Cardiac fibroblast (primary cell): ENCODE measurements around the gene GPRIN3.

ENCODE experiments used
- DNase-seq, 2 donors: peaks; one replicate each; pipeline versions ENCODE4 v3.0.0 to v3.0.0-alpha.2; 2010; ENCODE audit warnings: low read depth in 2 of 2
- H3K4me3 ChIP-seq, 2 donors: replicated peaks in 1 of 2; 1 replicate in 1 of 2; 2 replicates in 1 of 2; pipeline ENCODE4 v1.5.1; 2011; ENCODE audit warnings: low read depth in 2 of 2, low read length in 2 of 2, mild to moderate bottlenecking in 2 of 2, moderate library complexity in 1 of 2
- CTCF ChIP-seq: IDR thresholded peaks from one replicate; pipeline ENCODE4 v1.5.1; 2011; ENCODE audit warnings: low read depth, mild to moderate bottlenecking, low read length, inconsistent platforms

Gene GPRIN3

GRCh38 chr4:89269121-89269666 lies 38.4 kb downstream of the GPRIN3 start:
- no peak for TF ChIP-seq CTCF
- no peak overlapping the region for H3K4me3 ChIP-seq
- DNase-seq = no peak

DNA sequence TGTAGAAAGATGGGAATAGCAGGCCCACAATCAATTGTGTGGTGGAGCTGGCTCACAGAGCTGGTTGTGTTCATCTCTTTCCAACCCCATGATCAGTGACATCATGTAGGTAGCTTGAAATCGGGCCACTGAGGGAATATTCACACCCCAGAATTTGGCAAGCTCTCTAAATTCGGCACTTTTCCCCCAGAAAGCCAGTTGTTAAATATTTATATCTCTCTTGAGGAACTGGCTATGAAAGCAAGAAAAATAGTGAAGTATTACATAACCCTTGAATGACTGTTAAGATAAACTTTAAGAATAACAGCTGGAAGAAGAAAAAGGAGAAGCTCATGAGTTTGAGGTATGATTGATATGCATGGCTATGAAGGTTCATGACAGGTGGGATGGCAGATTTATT lies 38.9 kb downstream of the GPRIN3 start:
- TF ChIP-seq CTCF = no peak
- no peak for DNase-seq
- H3K4me3 ChIP-seq = no peak overlapping the region

GRCh38 chr4:89267846-89268245 lies 39.8 kb downstream of the GPRIN3 start:
- no peak for TF ChIP-seq CTCF
- H3K4me3 ChIP-seq = no peak overlapping the region
- DNase-seq = no peak

- H3K4me3 ChIP-seq = no peak overlapping the region
- TF ChIP-seq CTCF = no peak
- no peak for DNase-seq
Observed at GRCh38 chr4:89267392-89267791, 40.2 kb downstream of the GPRIN3 start.

DNA sequence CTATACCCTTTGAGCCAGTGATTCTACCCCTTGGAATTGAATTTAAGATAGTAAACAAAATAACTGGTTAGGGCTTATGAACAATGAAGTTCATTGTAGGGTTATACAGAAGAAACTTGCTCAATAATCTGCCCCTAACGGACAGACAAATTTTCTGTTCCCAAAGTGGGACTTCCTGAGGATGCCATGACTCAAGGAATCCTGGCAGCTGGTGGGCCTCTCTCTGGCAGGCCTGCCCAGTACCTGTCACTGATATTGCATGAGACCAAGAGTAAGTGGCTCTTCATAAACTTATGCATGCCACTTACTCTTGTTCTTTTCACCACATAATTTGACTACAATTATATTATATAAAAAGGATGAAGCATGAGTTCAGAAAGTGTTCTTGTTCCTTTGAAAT lies 41.5 kb downstream of the GPRIN3 start:
- no peak for TF ChIP-seq CTCF

DNA sequence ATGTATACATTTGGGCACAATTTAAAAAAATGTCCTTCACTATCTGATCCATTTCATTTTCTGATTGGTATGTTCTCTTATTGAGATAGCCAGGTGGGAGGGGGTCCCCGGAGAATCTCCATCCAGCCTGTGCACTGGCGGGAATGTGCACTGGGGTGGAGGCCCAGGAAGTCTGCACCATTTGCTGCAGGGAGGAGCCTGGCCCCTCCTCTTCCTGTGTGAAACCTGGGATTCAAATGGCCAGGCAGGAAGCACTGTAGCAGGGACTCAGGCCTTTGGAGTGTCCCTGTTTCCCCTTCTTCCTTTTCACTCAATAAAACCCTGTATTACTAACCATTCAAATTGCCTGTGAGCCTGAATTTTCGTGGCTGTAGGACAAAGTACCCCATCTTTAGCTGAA lies 44.3 kb downstream of the GPRIN3 start:
- DNase-seq = no peak
- no peak overlapping the region for H3K4me3 ChIP-seq
- TF ChIP-seq CTCF = no peak

More for the DNA sequence above, 41.5 kb downstream of the GPRIN3 start:
- DNase-seq = peak in 1 of 2 donors; percentile 1
- H3K4me3 ChIP-seq = no peak overlapping the region
